Neural cell (in vitro differentiated cells): ENCODE measurements around the gene WDR19. TPM values are rescaled to one million over a fixed set of nuclear protein-coding genes. Genes with fewer than 3 reads are reported as not detected.

ENCODE experiments used
- H2AFZ ChIP-seq: fragments of 200-600, 300-800 bp; sonication (generic), shearing (Covaris generic); 2 replicates; pipeline ENCODE4 v1.6.0; 2014; ENCODE audit warnings: low read depth, mild to moderate bottlenecking, antibody characterized with exemption, low read length, moderate library complexity
- H3F3A ChIP-seq: fragments of 200-600 bp; shearing (Covaris generic); 2 replicates; pipeline ENCODE4 v1.6.1; 2016; ENCODE audit warnings: mild to moderate bottlenecking, moderate library complexity, mixed read lengths, antibody characterized with exemption, low read length; ENCODE audit not compliant: insufficient read depth, poor library complexity, severe bottlenecking
- H3K27ac ChIP-seq: fragments of 200-600, 300-800 bp; sonication (generic), shearing (Covaris generic); 2 replicates; pipeline ENCODE4 v1.5.1; 2014; ENCODE audit warnings: mild to moderate bottlenecking, low read length, moderate library complexity
- H3K27me3 ChIP-seq: fragments of 300-800, 200-600 bp; sonication (generic), shearing (Covaris generic); 2 replicates; pipeline ENCODE4 v1.6.0; 2014; ENCODE audit warnings: mild to moderate bottlenecking, low read depth, low read length, moderate library complexity; ENCODE audit not compliant: insufficient read depth
- H3K36me3 ChIP-seq: fragments of 300-800, 200-600 bp; sonication (generic), shearing (Covaris generic); 2 replicates; pipeline ENCODE4 v1.5.1; 2014; ENCODE audit warnings: mild to moderate bottlenecking, antibody characterized with exemption, low read length, moderate library complexity; ENCODE audit not compliant: insufficient read depth
- H3K4me2 ChIP-seq: fragments of 300-800, 200-600 bp; sonication (generic), shearing (Covaris generic); 2 replicates; pipeline ENCODE4 v1.6.0; 2014; ENCODE audit warnings: mild to moderate bottlenecking, low read length
- H3K4me3 ChIP-seq: fragments of 300-800, 200-600 bp; sonication (generic), shearing (Covaris generic); 2 replicates; pipeline ENCODE4 v1.5.1; 2014; ENCODE audit warnings: mild to moderate bottlenecking, low read length, moderate library complexity
- H3K79me2 ChIP-seq: fragments of 200-600 bp; shearing (Covaris generic); replicated peaks from 2 replicates; pipeline ENCODE4 v1.6.0; 2014; ENCODE audit warnings: mild to moderate bottlenecking, low read length, moderate library complexity; ENCODE audit not compliant: insufficient read depth
- H3K9ac ChIP-seq: fragments of 300-800, 200-600 bp; sonication (generic), shearing (Covaris generic); 2 replicates; pipeline ENCODE4 v1.6.1; 2016; ENCODE audit warnings: mild to moderate bottlenecking, low read length, mixed read lengths
- H3K9me2 ChIP-seq: fragments of 200-600 bp; shearing (Covaris generic); 2 replicates; pipeline ENCODE4 v1.6.1; 2016; ENCODE audit warnings: mild to moderate bottlenecking, low read length, mixed read lengths; ENCODE audit not compliant: insufficient read depth
- H3K9me3 ChIP-seq: fragments of 200-600, 300-800 bp; sonication (generic), shearing (Covaris generic); 2 replicates; pipeline ENCODE4 v1.6.1; 2016; ENCODE audit warnings: mild to moderate bottlenecking, mixed run types, low read length, moderate library complexity, mixed read lengths
- H4K20me1 ChIP-seq: fragments of 200-600 bp; shearing (Covaris generic); 2 replicates; pipeline ENCODE4 v1.6.1; 2016; ENCODE audit warnings: mild to moderate bottlenecking, mixed run types; ENCODE audit not compliant: insufficient read depth
- CTCF ChIP-seq: fragments of 450-650 bp; IDR thresholded peaks from 2 replicates; pipeline ENCODE4 v1.5.1; 2014; ENCODE audit warnings: antibody characterized with exemption, mild to moderate bottlenecking, moderate library complexity; ENCODE audit not compliant: poor library complexity, severe bottlenecking
- EP300 ChIP-seq: fragments of 450-650 bp; conservative IDR thresholded peaks from 2 replicates; pipeline ENCODE4 v1.6.1; 2014; ENCODE audit warnings: antibody characterized with exemption, mild to moderate bottlenecking, moderate library complexity; ENCODE audit not compliant: poor library complexity, severe bottlenecking
- EZH2 ChIP-seq: fragments of 200-600, 300-800 bp; shearing (Covaris generic), sonication (generic); IDR thresholded peaks from 2 replicates; pipeline ENCODE4 v1.6.1; 2014; ENCODE audit warnings: antibody characterized with exemption, low read length, borderline replicate concordance, mild to moderate bottlenecking; ENCODE audit not compliant: insufficient read depth, poor library complexity, severe bottlenecking
- MXI1 ChIP-seq: fragments of 450-650 bp; conservative IDR thresholded peaks from 2 replicates; pipeline ENCODE4 v1.6.1; 2014; ENCODE audit warnings: antibody characterized with exemption, mild to moderate bottlenecking; ENCODE audit not compliant: poor library complexity, severe bottlenecking
- POLR2AphosphoS5 ChIP-seq: IDR thresholded peaks from 2 replicates; pipeline ENCODE4 v1.6.1; 2012
- RAD21 ChIP-seq: fragments of 450-650 bp; conservative IDR thresholded peaks from 2 replicates; pipeline ENCODE4 v1.6.1; 2014; ENCODE audit warnings: antibody characterized with exemption, mild to moderate bottlenecking, moderate library complexity
- REST ChIP-seq: IDR thresholded peaks from 2 replicates; pipeline ENCODE4 v1.6.1; 2012; ENCODE audit warnings: borderline replicate concordance
- SMC3 ChIP-seq: fragments of 450-650 bp; conservative IDR thresholded peaks from 2 replicates; pipeline ENCODE4 v1.6.1; 2014; ENCODE audit warnings: antibody characterized with exemption, mild to moderate bottlenecking, moderate library complexity; ENCODE audit not compliant: poor library complexity
- TAF1 ChIP-seq: IDR thresholded peaks from 2 replicates; pipeline ENCODE4 v1.6.1; 2012; ENCODE audit warnings: low read depth
- polyA plus RNA-seq: library from polyadenylated mRNA; depleted of rRNA; stranded (reverse); fragments of >200 nt; gene quantifications from 2 replicates; pipeline ENCODE4 v1.2.3, GENCODE V29; 2014

Gene WDR19
- polyA plus RNA-seq, 1 donor from 2014 or later: 69.9 TPM

- H3F3A ChIP-seq: no peaks in the 10 kb centered on the region
- no peak for TF ChIP-seq RAD21
- TF ChIP-seq EP300: no peak
- TF ChIP-seq REST: no peak
- TF ChIP-seq CTCF: no peak
- TF ChIP-seq POLR2AphosphoS5: no peak
- no peak for TF ChIP-seq TAF1
- no peaks in the 10 kb centered on the region for H3K9me3 ChIP-seq
- no peaks in the 10 kb centered on the region for H4K20me1 ChIP-seq
- H3K27me3 ChIP-seq: no peaks in the 10 kb centered on the region
- H3K4me2 ChIP-seq: no peak overlapping the region
- no peak overlapping the region for H3K27ac ChIP-seq
- no peaks in the 10 kb centered on the region for H3K79me2 ChIP-seq
- H3K36me3 ChIP-seq: no peaks in the 10 kb centered on the region
- no peak overlapping the region for H2AFZ ChIP-seq
- no peaks in the 10 kb centered on the region for H3K9me2 ChIP-seq
- H3K9ac ChIP-seq: no peak overlapping the region
- H3K4me3 ChIP-seq: no peak overlapping the region
These were observed 141.5 kb downstream of the WDR19 start for GRCh38 chr4:39323821-39324220.

GRCh38 chr4:39324446-39324845 lies 142.1 kb downstream of the WDR19 start:
- TF ChIP-seq EZH2 (no peak), EP300 (no peak), MXI1 (no peak), TAF1 (no peak), REST (no peak), CTCF (no peak), SMC3 (no peak), RAD21 (no peak), POLR2AphosphoS5 (no peak)
- H4K20me1 ChIP-seq: no peaks in the 10 kb centered on the region
- H2AFZ ChIP-seq: no peak overlapping the region
- H3K79me2 ChIP-seq: no peaks in the 10 kb centered on the region
- no peaks in the 10 kb centered on the region for H3K27me3 ChIP-seq
- no peak overlapping the region for H3K9ac ChIP-seq
- H3K36me3 ChIP-seq: no peaks in the 10 kb centered on the region
- H3K4me3 ChIP-seq: no peak overlapping the region
- H3F3A ChIP-seq: no peaks in the 10 kb centered on the region
- no peaks in the 10 kb centered on the region for H3K9me3 ChIP-seq
- H3K4me2 ChIP-seq: no peak overlapping the region
- no peaks in the 10 kb centered on the region for H3K9me2 ChIP-seq
- H3K27ac ChIP-seq: no peak overlapping the region
